Adrenal gland (tissue), 12 donors: ENCODE measurements around the gene RMND5A. TPM values are rescaled to one million over a fixed set of nuclear protein-coding genes. Genes with fewer than 3 reads are reported as not detected.
A peak's percentile ranks its signal among the peaks of the same experiment; 100 is the strongest.
"Not testable (repeated sequence)": the region's sequence is repeated elsewhere in the genome, so short reads cannot be mapped to it uniquely, and the experiment has no call there.

Experiments
- DNase-seq, 7 donors: peaks; one replicate each; pipeline ENCODE4 v3.0.0-alpha.2; 2019 to 2020
- H3K27ac ChIP-seq, 5 donors: fragments of 200-600 bp; sonication (generic) in 4 of 5; 1 replicate in 3 of 5; 2 replicates in 2 of 5; pipeline versions ENCODE4 v1.5.1 to v1.8.0; 2016 to 2020; ENCODE audit warnings: mild to moderate bottlenecking in 1 of 5
- H3K27me3 ChIP-seq: fragments of 200-600 bp; 2 replicates; pipeline ENCODE4 v1.8.0; 2021
- H3K36me3 ChIP-seq, 2 donors: fragments of 200-600 bp; replicated peaks in 1 of 2; 1 replicate in 1 of 2; 2 replicates in 1 of 2; pipeline versions ENCODE4 v1.5.1 to v1.8.0; 2018 to 2022
- H3K4me1 ChIP-seq, 2 donors: fragments of 200-600 bp; replicated peaks in 1 of 2; 1 replicate in 1 of 2; 2 replicates in 1 of 2; pipeline versions ENCODE4 v1.5.1 to v1.8.0; 2018 to 2021
- H3K4me3 ChIP-seq, 4 donors: fragments of 200-600 bp; sonication (generic) in 3 of 4; one replicate each; pipeline ENCODE4 v1.5.1; 2016 to 2018
- H3K9me3 ChIP-seq, 3 donors: fragments of 200-600 bp; sonication (generic) in 1 of 3; replicated peaks in 1 of 3; 1 replicate in 2 of 3; 2 replicates in 1 of 3; pipeline versions ENCODE4 v1.5.1 to v1.8.0; 2016 to 2021
- CTCF ChIP-seq, 6 experiments: fragments of 450-650 bp in 4 of 6; fragments of 200-600 bp in 2 of 6; sonication (generic) in 1 of 6; IDR thresholded peaks; 1 replicate in 5 of 6; 2 replicates in 1 of 6; pipeline versions ENCODE4 v1.5.1 to v1.8.0; 2016 to 2021; ENCODE audit warnings: antibody characterized with exemption in 6 of 6, mild to moderate bottlenecking in 2 of 6, moderate library complexity in 1 of 6
- POLR2A ChIP-seq, 2 donors: fragments of 450-650 bp; IDR thresholded peaks; one replicate each; pipeline ENCODE4 v1.6.1; 2017; ENCODE audit warnings: antibody characterized with exemption in 2 of 2, mild to moderate bottlenecking in 2 of 2, moderate library complexity in 1 of 2
- WGBS, 4 donors: extraction: QIAGEN DNeasy Blood & Tissue Kit in 2 of 4; methylation state at CpG; one replicate each; pipeline versions ENCODE4 v1.1.5 to v1.1.7; 2013 to 2017; 5-methylcytosine and 5-hydroxymethylcytosine counted together
- intact Hi-C, 2 donors: fragments of 100-400 bp; cut with DNase I; formaldehyde crosslinking; loops; one replicate each; pipeline versions ENCODE4 v1.14.1 to v1.15.0; 2022 to 2023
- polyA plus RNA-seq, 3 donors: library from polyadenylated mRNA; stranded (reverse); fragments of 200-250 nt in 2 of 3; fragments of 350-450 nt in 1 of 3; fragmentation: Illumina TruSeq in 1 of 3; extraction: RNeasy Lipid Tissue Mini Kit (QIAGEN cat#74804) in 1 of 3; gene quantifications; one replicate each; pipeline ENCODE4 v1.2.3, GENCODE V29; 2013 to 2014
- total RNA-seq, 9 donors: library from RNA; depleted of rRNA in 4 of 9; stranded (reverse); fragments of >200 nt in 4 of 9; fragments of 120-200 nt in 1 of 9; fragmentation: NEBNext Ultra II Directional in 1 of 9; extraction: Animal tissue kit (Norgen Biotek cat#: 25700) in 1 of 9; gene quantifications; one replicate each; pipeline versions ENCODE4 v1.1.0 to v1.2.4, GENCODE V29; 2013 to 2023
- donor health status: healthy with polysubstance abuse.
- donor health status: Bipolar disorder and iron deficiency.
- donor health status: DM: yes; HTN: yes; CAD: no.
- donor health status: DM: no; HTN: no; CAD: no.
- donor health status: DM: no; HTN: no; CAD: no.
- donor health status: DM: yes; HTN: yes; CAD: no.

Gene RMND5A
- total and polyA plus RNA-seq, 12 donors: 8.2 to 45.9 (median 34.1) TPM

GRCh38 chr2:86703704-86704361 lies 16.3 kb upstream of the RMND5A start:
- no peak overlapping the region for H3K4me3 ChIP-seq
- H3K4me1 ChIP-seq: peaks cover 0 to 10% of the 10 kb centered on the region in 2 donors
- TF ChIP-seq POLR2A (IDR thresholded peaks at IDR 0.05) (no peak), CTCF (IDR thresholded peaks at IDR 0.05) (no peak)
- DNase-seq: peak in 5 of 7 donors; percentile 20 to 76 (median 30)
- WGBS, 4 donors: 40 to 61% (median 50%) methylated on average over 11 to 14 of the region's 14 CpGs
- no peaks in the 10 kb centered on the region for H3K36me3 ChIP-seq
- intact Hi-C loops: no loop called here
- H3K9me3 ChIP-seq: no peaks in the 10 kb centered on the region
- H3K27ac ChIP-seq: peak overlapping the region in 2 of 5 donors; percentile 21 to 53
- no peaks in the 10 kb centered on the region for H3K27me3 ChIP-seq

GRCh38 chr2:86704459-86704971 lies 15.6 kb upstream of the RMND5A start:
- DNase-seq: peak in 5 of 7 donors; percentile 16 to 49 (median 34)
- peaks cover 0 to 10% of the 10 kb centered on the region in 2 donors for H3K4me1 ChIP-seq
- no peaks in the 10 kb centered on the region for H3K36me3 ChIP-seq
- 37 to 45% (median 39%) methylated on average over 4 of the region's 4 CpGs for WGBS, 4 donors
- TF ChIP-seq CTCF (IDR thresholded peaks at IDR 0.05): no peak
- peak in 1 of 2 donors; percentile 52 for TF ChIP-seq POLR2A (IDR thresholded peaks at IDR 0.05)
- no peaks in the 10 kb centered on the region for H3K27me3 ChIP-seq
- intact Hi-C loops: no loop called here
- H3K27ac ChIP-seq: peak overlapping the region in 3 of 5 donors; percentile 44 to 61 (median 53)
- H3K4me3 ChIP-seq: no peak overlapping the region
- H3K9me3 ChIP-seq: no peaks in the 10 kb centered on the region

- Histone ChIP-seq H3K4me3 (no peak overlapping the region), H3K27ac (no peak overlapping the region), H3K9me3 (no peaks in the 10 kb centered on the region), H3K4me1 (peaks cover 0 to 10% of the 10 kb centered on the region in 2 donors), H3K27me3 (no peaks in the 10 kb centered on the region), H3K36me3 (no peaks in the 10 kb centered on the region)
- TF ChIP-seq CTCF (IDR thresholded peaks at IDR 0.05) (no peak), POLR2A (IDR thresholded peaks at IDR 0.05) (no peak)
- intact Hi-C loops: no loop called here
- WGBS, 4 donors: 86 to 92% (median 89%) methylated on average over 6 of the region's 6 CpGs
- DNase-seq: no peak
Observed at GRCh38 chr2:86706220-86706619, 13.9 kb upstream of the RMND5A start.

- intact Hi-C loops: no loop called here
- 93 to 97% (median 94%) methylated on average over 2 of the region's 2 CpGs for WGBS, 4 donors
Observed at GRCh38 chr2:86706935-86707334, 13.2 kb upstream of the RMND5A start.

GRCh38 chr2:86708126-86708525 lies 12.0 kb upstream of the RMND5A start:
- H3K4me1 ChIP-seq, intact Hi-C loops, H3K9me3 ChIP-seq, DNase-seq, H3K27ac ChIP-seq, H3K36me3 ChIP-seq, H3K4me3 ChIP-seq, H3K27me3 ChIP-seq: not testable (repeated sequence)
- WGBS, 4 donors: 79 to 91% (median 89%) methylated on average over 4 of the region's 4 CpGs

More at GRCh38 chr2:86706935-86707334, 13.2 kb upstream of the RMND5A start:
- no peak overlapping the region for H3K4me3 ChIP-seq
- H3K27ac ChIP-seq: no peak overlapping the region
- peaks cover 0 to 10% of the 10 kb centered on the region in 2 donors for H3K4me1 ChIP-seq
- H3K36me3 ChIP-seq: no peaks in the 10 kb centered on the region
- DNase-seq: no peak
- no peaks in the 10 kb centered on the region for H3K9me3 ChIP-seq
- no peak for TF ChIP-seq POLR2A (IDR thresholded peaks at IDR 0.05)
- no peak for TF ChIP-seq CTCF (IDR thresholded peaks at IDR 0.05)
- H3K27me3 ChIP-seq: no peaks in the 10 kb centered on the region

GRCh38 chr2:86714579-86715173 lies 5.4 kb upstream of the RMND5A start:
- H3K9me3 ChIP-seq, H3K4me3 ChIP-seq, H3K27me3 ChIP-seq, intact Hi-C loops, DNase-seq, H3K36me3 ChIP-seq, H3K4me1 ChIP-seq: not testable (repeated sequence)
- 33 to 69% (median 54%) methylated on average over 1 to 2 of the region's 3 CpGs for WGBS, 4 donors
- peak overlapping the region in 1 of 5 donors; percentile 52 for H3K27ac ChIP-seq

GRCh38 chr2:86719263-86719636 lies 841 bp upstream of the RMND5A start:
- DNase-seq, intact Hi-C loops, H3K4me1 ChIP-seq, H3K36me3 ChIP-seq, H3K27me3 ChIP-seq, H3K9me3 ChIP-seq: not testable (repeated sequence)
- H3K4me3 ChIP-seq: peak overlapping the region in 1 of 4 donors; percentile 86
- no CpG with 5 or more reads among the region's 30 CpGs for WGBS, 4 donors
- H3K27ac ChIP-seq: peak overlapping the region in 3 of 5 donors; percentile 85 to 95 (median 92)
